ENCODE data around the gene KDM4D.
"Not testable (repeated sequence)": the region's sequence is repeated elsewhere in the genome, so short reads cannot be mapped to it uniquely, and the experiment has no call there.

Gene KDM4D

DNA sequence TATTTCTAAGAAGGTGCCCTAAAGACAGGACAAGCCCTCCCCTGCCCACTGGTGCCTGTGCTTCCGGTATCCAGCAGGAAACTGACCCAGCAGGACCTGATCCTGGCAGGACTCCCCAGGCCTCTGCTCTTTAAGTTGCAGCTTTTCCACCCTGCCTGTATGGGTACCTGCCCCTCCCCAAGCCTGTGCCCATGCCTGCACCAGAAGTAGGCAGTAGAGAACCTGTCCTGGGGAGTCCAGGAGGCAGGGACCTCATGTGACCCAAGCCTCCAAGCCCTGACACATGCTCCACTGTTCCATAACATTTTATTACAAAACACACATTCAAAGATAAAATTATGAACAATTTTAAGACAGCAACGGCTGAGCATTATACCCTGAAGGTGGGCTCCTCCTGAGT lies 14.3 kb upstream of the KDM4D start:
- DNase-seq: no peak

DNA sequence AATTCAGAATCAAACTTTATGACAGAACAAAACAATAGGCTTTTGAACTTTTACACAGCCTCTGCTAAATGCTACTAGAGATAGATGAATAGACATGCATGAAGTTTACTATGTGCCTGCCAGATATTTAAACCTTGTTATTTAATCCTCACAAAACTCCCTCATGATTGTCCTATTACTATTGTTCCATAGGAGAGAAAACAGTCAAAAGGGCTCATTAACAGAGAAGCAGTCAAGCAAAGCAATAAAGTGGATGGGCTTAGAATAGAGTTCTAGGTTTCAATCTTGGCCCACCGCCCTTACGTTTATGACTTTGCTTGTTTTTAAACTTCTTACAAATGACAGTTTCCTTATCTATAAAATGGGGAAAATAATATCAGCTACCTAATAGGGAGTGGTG lies 13.0 kb upstream of the KDM4D start:
- no peak for DNase-seq

DNA sequence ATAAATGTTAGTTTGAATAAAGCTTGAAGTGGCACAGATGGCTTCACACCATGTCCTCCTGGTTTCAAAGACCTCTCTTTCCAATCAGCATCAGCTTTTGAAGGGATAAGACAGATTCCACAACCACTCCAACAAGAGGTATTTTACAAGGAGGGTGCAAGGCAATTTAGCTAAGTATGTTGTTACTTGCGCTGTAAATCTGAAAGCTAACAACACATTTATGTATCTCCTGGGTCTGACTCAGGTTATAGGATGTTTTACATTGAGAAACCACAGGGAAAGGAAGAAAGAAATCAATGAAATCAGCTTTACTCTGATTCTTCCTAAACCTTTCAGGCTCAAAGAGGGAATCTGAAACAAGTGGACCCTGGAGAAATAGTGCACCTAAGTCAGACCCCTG lies 12.3 kb upstream of the KDM4D start:
- DNase-seq: no peak

DNA sequence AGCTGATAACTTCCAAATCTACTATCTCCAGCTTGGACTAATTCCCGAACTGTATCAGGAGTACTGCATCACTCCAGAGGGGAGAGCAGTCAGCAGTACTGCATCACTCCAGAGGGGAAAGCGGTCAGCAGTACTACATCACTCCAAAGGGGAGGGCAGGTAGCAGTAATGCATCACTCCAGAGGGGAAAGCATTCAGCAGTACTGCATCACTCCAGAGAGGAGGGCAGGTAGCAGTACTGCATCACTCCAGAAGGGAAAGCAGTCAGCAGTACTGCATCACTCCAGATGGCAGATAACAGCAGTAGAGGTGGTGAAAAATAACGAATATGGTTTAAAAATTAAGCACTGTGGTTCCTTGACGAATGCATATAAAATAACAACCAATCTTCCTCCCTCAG lies 8.6 kb upstream of the KDM4D start:
- no peak for DNase-seq

DNA sequence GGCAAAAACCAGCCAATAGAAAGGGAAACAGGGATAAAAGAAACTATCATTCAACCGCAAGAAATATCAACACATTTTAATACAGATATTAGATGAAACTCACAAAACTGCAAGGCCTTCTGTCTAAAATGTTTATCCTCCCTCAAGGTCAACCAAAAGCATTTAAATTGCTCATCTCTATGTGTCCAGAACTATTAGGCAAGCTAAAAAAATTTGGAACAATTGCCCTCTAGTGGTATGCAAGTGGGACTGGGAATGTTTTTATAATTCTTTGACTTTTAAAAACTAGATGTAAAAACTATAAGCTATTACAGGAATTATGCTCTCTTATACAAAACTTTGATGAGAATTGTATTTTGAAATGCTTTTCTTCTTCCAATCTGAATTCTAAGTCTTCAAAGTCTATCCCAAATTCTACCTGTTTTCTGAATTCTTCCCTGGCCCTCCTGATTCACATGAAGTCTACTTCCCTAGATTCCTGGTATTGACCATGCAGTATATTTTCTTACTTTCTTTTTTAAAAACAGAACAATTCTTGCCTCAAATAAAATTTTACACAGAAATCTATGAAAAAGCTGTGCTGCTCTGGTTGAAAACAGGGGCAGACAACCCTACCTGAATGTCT lies 5.1 kb upstream of the KDM4D start:
- DNase-seq: no peak

DNA sequence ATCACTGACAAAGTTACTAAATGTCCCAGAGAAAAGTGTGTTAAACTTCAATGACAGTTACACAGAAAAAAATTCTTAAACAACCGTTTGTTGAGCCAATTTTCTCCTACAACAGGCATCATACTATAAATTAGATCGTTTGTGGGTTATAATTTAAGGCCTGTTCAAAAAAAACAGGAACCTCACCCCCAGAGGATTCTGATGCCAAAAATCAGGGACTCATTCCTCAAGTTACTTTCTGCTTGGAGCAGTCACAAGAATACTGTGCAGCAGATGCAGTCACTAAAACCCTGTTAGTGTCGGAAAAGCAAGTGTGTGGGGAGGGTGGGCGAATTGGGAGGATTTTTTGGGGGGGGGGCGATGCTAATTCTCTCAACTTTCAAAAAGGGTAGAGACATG lies 810 bp upstream of the KDM4D start:
- no peak for DNase-seq

DNA sequence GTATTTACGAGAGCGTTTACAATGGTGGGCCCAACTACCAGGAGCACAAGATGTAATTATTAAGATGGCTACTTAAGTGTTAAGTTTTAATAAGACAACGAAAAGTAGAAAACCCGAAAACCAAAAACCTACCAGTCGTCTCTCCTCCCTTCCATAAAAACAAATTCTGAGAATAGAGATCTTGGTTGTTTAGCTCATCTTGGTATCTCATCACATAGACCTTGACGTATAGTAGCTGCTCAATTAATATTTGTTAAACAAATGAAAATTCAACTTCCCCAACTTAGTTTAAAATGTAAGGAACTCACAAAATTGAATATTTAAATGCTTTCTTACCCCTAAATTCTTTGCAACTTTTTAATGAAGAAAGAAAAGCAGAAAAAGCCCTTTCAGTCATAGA lies 669 bp downstream of the KDM4D start:
- DNase-seq: no peak

DNA sequence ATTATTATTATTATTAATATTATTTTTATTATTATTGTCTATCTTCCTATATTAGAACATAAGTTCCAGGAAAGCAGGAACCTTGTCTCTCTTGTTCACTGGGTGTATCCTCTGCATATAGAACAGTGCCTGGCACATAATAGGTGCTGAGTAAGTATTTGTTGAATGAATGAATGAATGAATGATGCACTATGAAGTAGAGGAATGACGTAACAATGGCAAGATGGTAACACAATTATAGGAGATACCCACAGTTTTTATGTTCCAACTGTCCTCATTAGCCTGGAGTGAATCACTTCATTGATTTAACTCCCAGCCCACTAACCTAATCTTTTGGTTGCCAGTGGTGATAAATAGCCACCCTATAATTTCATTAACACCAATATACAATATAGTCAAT lies 2.1 kb downstream of the KDM4D start:
- DNase-seq: no peak

DNA sequence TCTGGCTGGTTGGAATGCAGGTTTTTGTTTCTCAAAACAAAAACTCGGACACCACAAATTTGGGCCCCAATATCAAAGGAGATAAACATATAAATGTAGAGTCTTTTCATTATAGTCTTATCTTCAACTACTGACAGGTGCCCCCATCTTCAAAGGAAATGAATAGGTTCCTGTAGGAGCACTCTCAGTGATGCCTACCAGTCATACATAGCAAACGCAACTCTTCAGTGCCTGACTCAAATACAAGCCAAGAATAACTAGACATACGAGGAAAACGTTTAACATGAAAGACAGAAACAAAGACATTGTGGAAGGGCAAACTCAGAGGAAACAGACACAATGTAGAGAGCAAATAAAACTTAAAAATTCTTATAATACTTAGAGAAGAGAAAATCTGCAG lies 13.9 kb downstream of the KDM4D start:
- no peak for DNase-seq

DNA sequence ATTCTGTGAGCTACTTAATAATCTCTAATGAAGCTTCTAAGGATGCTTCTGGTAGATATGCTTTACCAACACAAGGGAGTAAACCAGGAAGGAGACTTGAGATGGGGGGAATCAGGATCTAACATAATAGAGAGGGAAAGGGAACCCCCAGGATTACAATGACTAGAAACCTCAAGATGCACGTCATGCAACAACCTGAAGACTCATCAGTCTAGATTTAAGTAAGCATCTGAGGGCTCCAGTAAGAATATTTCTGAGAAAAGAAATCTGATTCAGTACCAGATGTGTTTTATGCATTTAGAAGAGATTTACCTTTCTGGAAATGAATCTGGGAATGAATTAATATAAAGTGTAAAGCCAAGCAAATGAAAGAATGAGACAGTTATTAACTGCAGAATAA lies 15.2 kb downstream of the KDM4D start:
- DNase-seq: no peak

DNA sequence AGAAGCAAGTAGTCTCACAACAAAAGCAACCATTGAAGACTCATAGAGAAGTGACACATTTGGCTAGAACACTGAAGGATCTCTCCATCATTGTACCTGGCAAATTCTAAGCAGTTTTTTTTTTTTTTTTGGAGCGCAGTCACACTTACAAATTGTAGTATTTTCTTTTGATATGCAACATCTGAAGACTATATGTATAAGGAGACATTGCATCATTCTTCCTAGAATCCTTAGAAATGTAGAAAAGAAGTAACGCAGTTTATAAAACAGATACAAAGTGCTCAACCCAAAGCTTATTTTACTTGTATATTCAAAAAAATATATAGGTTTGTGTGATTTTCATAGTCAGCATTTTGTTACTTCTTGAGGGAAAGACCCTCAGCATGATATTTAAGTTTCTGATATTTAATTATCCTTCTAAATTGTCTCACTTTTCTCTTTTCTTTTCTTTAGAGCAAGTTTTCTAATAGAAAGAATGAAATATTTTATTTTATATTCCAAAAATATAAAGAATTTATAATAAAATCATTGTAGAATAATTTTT lies 20.0 kb downstream of the KDM4D start:
- DNase-seq: no peak

DNA sequence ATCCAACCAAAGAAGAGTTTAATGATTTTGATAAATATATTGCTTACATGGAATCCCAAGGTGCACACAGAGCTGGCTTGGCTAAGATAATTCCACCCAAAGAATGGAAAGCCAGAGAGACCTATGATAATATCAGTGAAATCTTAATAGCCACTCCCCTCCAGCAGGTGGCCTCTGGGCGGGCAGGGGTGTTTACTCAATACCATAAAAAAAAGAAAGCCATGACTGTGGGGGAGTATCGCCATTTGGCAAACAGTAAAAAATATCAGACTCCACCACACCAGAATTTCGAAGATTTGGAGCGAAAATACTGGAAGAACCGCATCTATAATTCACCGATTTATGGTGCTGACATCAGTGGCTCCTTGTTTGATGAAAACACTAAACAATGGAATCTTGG lies 23.9 kb downstream of the KDM4D start:
- no peak for DNase-seq

DNA sequence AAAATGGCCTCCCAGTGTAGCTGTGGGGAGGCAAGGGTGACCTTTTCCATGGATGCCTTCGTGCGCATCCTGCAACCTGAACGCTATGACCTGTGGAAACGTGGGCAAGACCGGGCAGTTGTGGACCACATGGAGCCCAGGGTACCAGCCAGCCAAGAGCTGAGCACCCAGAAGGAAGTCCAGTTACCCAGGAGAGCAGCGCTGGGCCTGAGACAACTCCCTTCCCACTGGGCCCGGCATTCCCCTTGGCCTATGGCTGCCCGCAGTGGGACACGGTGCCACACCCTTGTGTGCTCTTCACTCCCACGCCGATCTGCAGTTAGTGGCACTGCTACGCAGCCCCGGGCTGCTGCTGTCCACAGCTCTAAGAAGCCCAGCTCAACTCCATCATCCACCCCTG lies 24.8 kb downstream of the KDM4D start:
- DNase-seq: no peak

DNA sequence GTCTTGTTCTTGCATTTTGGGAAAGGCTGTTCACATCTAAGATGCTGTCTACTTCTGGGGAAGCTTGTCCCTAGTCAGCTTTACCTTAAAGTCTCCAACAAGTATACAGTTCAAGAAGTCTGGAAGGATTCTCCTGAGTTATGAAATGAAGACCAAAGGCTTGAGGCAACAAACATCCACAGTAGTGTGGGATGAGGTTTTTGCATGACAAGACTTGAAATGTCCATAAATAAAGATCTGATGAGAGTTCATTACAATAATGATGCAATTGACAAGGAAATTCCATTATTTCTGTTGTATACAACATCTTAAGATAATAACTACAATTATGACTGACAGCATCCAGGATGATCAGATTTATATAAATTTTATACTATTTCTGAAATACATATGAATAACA lies 30.2 kb downstream of the KDM4D start:
- no peak for DNase-seq

DNA sequence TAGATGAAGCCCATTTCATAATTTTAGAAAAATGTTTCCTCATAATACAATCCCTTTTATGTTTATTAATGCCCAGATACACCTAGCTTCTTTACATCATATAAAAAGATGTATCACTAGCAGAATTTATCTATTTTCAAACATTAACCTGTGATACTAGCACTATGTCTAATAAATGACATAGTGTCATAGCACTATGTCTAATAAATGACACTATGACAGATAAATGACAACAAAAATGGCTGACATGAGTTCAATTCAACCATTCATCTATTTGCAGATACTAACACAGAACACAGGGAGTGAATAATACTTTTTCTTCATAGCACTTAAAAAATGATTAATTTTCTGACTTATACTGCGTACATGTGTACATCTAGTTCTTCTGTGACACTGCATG lies 32.1 kb downstream of the KDM4D start:
- DNase-seq: no peak

DNA sequence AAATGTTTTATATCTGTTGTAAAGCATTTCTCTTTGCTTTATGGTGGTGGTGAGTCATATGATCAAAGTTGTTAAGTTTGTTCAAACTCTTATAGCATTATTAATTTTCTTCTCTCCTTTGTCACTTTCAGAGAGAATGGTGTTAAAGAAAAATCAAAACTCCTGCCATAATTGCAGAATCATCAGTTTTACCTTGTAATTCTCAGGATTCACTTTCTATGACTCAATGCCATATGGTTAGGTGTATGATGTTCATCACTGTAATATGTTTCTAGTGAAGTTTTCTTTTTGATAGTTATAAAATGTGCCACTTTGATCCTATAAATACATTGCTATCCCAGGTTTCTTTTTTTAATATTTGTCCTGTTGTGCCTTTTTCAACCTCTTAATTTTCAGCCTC lies 37.9 kb downstream of the KDM4D start:
- no peak for DNase-seq

DNA sequence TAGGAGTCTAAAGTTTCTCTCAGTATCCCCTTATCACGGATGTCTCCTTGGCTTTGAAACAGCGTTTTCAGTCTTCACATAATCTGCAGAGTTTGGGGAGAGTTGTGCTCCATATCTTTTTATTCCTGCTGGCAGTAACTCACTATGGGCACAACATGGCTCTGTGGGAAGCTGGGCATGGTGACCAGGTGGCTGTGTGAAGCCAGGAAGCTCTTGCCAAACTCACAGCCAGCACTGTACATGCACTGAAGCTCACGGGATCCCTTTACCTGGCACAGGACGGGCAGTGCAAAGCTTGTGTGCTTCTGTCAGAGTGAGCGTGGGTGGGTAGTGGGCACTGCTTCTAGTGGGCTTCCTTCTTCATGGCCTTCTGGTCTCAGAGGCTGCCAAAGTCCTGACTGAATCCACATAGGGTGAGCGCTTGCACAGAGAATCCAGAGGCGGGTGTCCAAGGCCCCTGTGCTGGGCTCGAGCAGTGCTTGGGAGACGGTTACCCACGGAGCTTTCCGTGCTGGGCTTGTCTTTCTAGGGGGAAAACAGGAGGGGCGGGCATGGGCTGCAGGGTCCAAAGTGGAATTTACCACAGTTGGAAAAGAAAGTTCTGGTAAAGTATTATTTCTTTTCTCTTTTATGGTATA lies 40.8 kb downstream of the KDM4D start:
- DNase-seq: no peak

DNA sequence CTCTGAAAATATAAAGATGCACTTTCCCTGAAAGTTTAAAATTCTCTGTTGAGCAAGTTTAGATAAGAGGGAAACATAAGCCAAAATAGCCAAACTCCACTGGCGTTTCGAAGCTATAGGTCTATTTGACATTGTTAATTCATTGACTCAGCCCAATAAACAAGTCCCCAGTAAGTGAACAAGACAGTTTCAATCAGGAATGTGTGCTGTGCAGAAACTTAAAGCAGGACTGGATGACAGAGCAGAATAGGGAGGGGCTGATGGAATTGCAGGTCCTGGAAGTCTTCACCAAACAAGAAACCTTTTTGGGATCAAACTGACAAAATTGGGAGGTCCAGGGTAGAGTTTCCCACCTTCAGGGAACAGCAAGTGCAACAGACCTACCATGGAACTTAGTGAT lies 42.6 kb downstream of the KDM4D start:
- DNase-seq: no peak

DNA sequence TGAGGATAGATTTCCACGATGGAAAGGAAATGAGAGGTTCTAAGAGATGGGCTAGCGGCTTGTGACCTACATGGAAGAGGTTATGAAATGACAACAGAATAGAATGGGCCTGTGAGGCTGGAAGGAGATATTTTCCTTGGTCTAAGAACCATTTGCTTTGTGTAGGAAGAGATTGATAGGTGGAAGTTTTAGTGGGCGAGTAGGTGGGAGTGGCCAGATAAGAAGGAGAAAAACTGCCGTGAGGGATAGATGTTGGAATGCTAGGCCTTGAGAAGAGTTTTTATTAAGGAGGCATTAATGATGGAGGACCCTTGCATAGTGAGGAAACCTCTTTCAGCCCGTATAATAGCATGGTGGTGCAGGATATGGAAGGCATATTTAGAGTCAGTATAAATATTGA lies 48.0 kb downstream of the KDM4D start:
- not testable (repeated sequence) for DNase-seq

DNA sequence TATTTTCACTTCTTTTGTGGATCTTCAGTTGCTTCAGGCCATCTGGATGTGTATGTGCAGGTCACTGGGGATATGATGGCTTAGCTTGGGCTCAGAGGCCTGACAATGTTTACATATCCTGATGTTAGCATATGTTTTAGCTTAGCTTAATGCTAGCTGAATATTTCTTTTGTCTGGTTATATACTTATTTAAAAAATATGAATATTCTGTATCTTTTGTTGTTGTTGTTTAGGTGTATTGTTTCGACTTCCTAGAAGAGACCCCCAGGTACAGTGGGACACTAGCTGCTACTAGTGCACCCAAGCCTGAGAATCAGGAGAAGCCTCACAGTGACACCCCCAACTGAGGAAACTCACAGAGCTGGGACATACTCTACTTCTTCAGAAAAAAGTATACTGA lies 51.4 kb downstream of the KDM4D start, which contains the start of gene KDM4E:
Gene KDM4E (plus strand): TSS at position 301 of the 400 bp plus-strand sequence. CDS start 300 bp downstream, outside the sequence.
- DNase-seq: no peak

DNA sequence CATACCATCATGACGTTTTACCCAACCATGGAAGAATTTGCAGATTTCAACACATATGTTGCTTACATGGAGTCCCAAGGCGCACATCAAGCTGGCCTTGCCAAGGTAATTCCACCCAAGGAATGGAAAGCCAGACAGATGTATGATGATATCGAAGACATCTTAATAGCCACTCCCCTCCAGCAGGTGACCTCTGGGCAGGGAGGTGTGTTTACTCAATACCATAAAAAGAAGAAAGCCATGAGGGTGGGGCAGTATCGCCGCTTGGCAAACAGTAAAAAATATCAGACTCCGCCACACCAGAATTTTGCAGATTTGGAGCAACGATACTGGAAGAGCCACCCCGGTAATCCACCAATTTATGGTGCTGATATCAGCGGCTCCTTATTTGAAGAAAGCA lies 52.1 kb downstream of the KDM4D start:
- not testable (repeated sequence) for DNase-seq

DNA sequence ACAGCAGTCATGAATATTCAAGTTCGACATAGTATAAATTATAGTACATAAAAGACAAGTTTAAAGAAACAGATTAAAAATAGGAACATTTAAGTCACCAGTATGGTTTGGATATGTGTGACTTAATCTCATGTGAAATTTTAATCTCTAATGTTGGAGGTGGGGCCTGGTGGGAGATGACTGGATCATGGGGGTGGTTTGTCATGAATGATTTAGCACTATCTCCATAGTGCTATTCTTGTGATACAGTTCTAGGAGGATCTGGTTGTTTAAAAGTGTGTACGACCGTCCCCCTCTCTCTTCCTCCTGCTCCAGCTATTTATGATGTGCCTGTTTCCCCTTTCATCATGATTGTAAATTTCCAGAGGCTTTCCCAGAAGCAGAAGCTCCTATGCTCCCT lies 54.8 kb downstream of the KDM4D start:
- DNase-seq: no peak

DNA sequence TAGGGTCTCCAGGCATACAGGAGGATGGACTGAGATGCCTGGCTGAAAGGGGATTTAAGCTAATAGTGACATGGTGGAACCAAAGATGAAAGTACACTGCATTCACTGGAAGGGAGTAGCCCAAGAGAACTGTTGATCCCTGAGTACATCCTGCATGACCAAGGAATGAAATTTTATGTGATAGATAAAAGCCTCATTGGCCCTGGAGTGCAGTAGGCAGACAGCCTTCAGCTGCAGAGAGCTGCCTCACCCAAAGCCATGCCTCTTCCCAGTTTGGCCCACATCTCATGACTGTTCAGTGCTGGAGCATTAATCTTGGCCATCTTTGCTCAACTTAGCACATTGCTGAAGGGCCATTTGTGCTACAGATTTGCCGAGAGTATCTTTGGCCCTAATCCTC lies 59.5 kb downstream of the KDM4D start:
- DNase-seq: no peak

DNA sequence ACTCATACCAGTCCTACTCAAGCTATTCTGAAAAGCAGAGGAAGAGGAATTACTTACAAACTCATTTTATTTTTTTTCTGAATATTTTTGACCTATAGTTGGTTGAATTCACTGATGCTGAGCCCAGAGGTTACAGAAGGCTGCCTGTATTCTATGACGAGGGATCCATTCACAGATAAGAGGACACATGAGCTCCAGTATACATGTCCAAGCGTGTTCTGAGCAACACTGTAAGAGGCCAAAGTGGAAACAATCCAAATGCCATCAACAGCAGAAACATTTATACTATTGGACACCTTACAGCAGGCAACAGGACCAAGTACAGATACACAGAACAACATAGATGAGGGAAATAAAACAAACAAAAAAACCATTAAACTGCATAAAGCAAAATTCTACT lies 61.8 kb downstream of the KDM4D start:
- no peak for DNase-seq
